Measurements from ENCODE around the gene AGAP2. TPM values are rescaled to one million over a fixed set of nuclear protein-coding genes. Genes with fewer than 3 reads are reported as not detected.
A peak's percentile ranks its signal among the peaks of the same experiment; 100 is the strongest.

The AGAP2 gene
- polyA plus RNA-seq, 1 donor (not counting 4 experiments of a cell fraction or from before 2014, with no cell fraction given) = 0.13 TPM

DNA sequence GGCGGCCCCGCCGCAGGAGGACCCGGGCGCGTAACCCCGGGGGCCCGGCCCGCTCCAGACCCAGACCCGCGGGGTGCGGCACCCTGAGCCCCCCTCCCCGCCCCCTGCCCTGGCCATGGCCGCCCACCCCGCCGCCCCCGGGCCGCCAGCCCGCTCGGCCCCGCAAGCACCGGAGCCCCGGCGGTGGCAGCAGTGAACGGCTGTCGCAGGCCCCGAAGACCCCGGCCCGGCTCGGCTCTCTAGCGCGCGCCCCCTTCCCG is 16.6 kb upstream of the AGAP2 start:
- Histone ChIP-seq H3K4me3 (ENCODE audit: control insufficient read depth in 2 of 3, extremely low read depth in 1 of 3, insufficient read depth in 2 of 3, low read depth in 1 of 3, low read length in 3 of 3) (peak overlapping the region in 2 of 3 experiments; percentile 56 to 69), H3K9ac (ENCODE audit: control insufficient read depth, extremely low read depth, insufficient read depth, low read length) (no peak overlapping the region), H3K27ac (ENCODE audit: control insufficient read depth, insufficient read depth, low read length) (no peak overlapping the region), H3K4me1 (ENCODE audit: control insufficient read depth, extremely low read depth, insufficient read depth, low read length) (peaks cover 39% of the 10 kb centered on the region), H3K9me3 (ENCODE audit: control insufficient read depth, low read depth, low read length) (no peaks in the 10 kb centered on the region), H3K79me2 (ENCODE audit: control insufficient read depth, insufficient read depth, low read length) (peaks cover 18% of the 10 kb centered on the region), H3K9me1 (ENCODE audit: control insufficient read depth, extremely low read depth, insufficient read depth, low read length) (no peaks in the 10 kb centered on the region), H3K27me3 (ENCODE audit: control insufficient read depth, extremely low read depth, insufficient read depth, low read length) (no peaks in the 10 kb centered on the region), H3K4me2 (ENCODE audit: control insufficient read depth, extremely low read depth, insufficient read depth, low read depth, low read length) (no peak overlapping the region), H3K36me3 (ENCODE audit: control insufficient read depth in 2 of 2, extremely low read depth in 1 of 2, insufficient read depth in 2 of 2, low read length in 2 of 2) (peaks cover 10 to 29% of the 10 kb centered on the region in 2 experiments), H4K20me1 (ENCODE audit: control insufficient read depth, extremely low read depth, insufficient read depth, low read length) (peaks cover 7% of the 10 kb centered on the region), H2AFZ (ENCODE audit: control insufficient read depth, low read length) (no peak overlapping the region)
- dilution Hi-C loops (cut with MboI; ENCODE audit: extremely low pct_ligation_motif_present, low sequenced_read_pairs) = no loop called here
- TF ChIP-seq, protein P1, sequence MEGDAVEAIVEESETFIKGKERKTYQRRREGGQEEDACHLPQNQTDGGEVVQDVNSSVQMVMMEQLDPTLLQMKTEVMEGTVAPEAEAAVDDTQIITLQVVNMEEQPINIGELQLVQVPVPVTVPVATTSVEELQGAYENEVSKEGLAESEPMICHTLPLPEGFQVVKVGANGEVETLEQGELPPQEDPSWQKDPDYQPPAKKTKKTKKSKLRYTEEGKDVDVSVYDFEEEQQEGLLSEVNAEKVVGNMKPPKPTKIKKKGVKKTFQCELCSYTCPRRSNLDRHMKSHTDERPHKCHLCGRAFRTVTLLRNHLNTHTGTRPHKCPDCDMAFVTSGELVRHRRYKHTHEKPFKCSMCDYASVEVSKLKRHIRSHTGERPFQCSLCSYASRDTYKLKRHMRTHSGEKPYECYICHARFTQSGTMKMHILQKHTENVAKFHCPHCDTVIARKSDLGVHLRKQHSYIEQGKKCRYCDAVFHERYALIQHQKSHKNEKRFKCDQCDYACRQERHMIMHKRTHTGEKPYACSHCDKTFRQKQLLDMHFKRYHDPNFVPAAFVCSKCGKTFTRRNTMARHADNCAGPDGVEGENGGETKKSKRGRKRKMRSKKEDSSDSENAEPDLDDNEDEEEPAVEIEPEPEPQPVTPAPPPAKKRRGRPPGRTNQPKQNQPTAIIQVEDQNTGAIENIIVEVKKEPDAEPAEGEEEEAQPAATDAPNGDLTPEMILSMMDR (optimal IDR thresholded peaks at IDR 0.05 in 1 of 3, IDR thresholded peaks at IDR 0.05 in 1 of 3, conservative IDR thresholded peaks at IDR 0.05 in 1 of 3; ENCODE audit: extremely low read depth in 1 of 3, insufficient read depth in 2 of 3, low read length in 3 of 3) = no peak
- TF ChIP-seq EZH2 (IDR thresholded peaks at IDR 0.05; ENCODE audit: low read length) = no peak
- no peak for DNase-seq (ENCODE audit: low read depth, low spot score)
- no peak for FAIRE-seq

DNA sequence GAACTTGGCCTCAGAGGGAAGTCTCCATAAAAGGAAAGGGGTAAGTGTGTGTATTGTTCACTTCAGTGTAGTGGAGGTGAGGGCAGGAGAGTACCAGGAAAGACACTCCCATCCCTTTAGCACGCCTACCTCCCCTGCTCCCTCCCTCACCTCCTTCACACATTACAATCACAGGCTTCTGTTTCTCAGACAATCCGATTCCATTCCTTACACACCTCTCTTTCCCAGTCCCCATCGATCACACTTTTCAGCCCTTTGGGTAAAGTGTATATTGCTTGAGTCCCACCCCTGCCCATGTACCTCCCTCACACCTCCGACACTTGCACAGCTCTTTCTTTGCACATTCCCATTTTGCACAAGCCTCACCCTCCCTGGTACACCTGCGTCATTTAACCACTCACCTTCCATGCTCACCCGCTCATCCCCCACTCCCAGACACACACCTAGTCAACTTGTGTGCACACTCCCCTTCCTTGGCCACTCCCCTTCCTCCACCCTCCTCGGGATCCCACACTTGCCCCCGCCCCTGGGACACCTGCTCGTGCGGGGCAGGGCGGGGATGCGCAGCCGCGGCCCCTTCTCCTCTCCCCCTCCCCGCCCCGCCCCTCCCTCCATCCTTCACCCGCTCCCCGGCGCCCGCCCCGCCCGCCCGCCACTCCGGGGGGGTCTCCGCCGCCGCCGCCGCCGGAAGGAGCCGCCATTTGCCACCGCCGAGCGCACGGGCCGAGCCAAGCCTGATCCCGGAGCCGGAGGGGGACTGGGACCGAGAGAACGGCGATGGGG is 16.1 kb upstream of the AGAP2 start, which contains the start of gene MARCHF9:
TSS of gene MARCHF9 (plus strand) at position 693 of the 783 bp plus-strand sequence. CDS start 426 bp downstream, outside the sequence.
- FAIRE-seq = no peak
- H3K4me3 ChIP-seq (ENCODE audit: control insufficient read depth in 2 of 3, extremely low read depth in 1 of 3, insufficient read depth in 2 of 3, low read depth in 1 of 3, low read length in 3 of 3) = peak within 1 kb of the TSS; percentile 56 to 73 (median 69)
- no peak within 1 kb of the TSS for H3K27ac ChIP-seq (ENCODE audit: control insufficient read depth, insufficient read depth, low read length)
- no peaks in the 10 kb centered on the region for H3K27me3 ChIP-seq (ENCODE audit: control insufficient read depth, extremely low read depth, insufficient read depth, low read length)
- peak within 1 kb of the TSS; percentile 58 for H3K9ac ChIP-seq (ENCODE audit: control insufficient read depth, extremely low read depth, insufficient read depth, low read length)
- peaks cover 7 to 26% of the 10 kb centered on the region in 2 experiments for H3K36me3 ChIP-seq (ENCODE audit: control insufficient read depth in 2 of 2, extremely low read depth in 1 of 2, insufficient read depth in 2 of 2, low read length in 2 of 2)
- no peak for DNase-seq (ENCODE audit: low read depth, low spot score)
- H3K9me3 ChIP-seq (ENCODE audit: control insufficient read depth, low read depth, low read length) = no peaks in the 10 kb centered on the region
- peak within 1 kb of the TSS; percentile 7 for H2AFZ ChIP-seq (ENCODE audit: control insufficient read depth, low read length)
- H3K9me1 ChIP-seq (ENCODE audit: control insufficient read depth, extremely low read depth, insufficient read depth, low read length) = no peaks in the 10 kb centered on the region
- TF ChIP-seq, protein P1 (optimal IDR thresholded peaks at IDR 0.05 in 1 of 3, IDR thresholded peaks at IDR 0.05 in 1 of 3, conservative IDR thresholded peaks at IDR 0.05 in 1 of 3; ENCODE audit: extremely low read depth in 1 of 3, insufficient read depth in 2 of 3, low read length in 3 of 3) = no peak
- no peak for TF ChIP-seq EZH2 (IDR thresholded peaks at IDR 0.05; ENCODE audit: low read length)
- dilution Hi-C loops (cut with MboI; ENCODE audit: extremely low pct_ligation_motif_present, low sequenced_read_pairs) = no loop called here
- H3K4me2 ChIP-seq (ENCODE audit: control insufficient read depth, extremely low read depth, insufficient read depth, low read depth, low read length) = peak within 1 kb of the TSS; percentile 78
- H4K20me1 ChIP-seq (ENCODE audit: control insufficient read depth, extremely low read depth, insufficient read depth, low read length) = peaks cover 2% of the 10 kb centered on the region
- peaks cover 19% of the 10 kb centered on the region for H3K79me2 ChIP-seq (ENCODE audit: control insufficient read depth, insufficient read depth, low read length)
- peaks cover 39% of the 10 kb centered on the region for H3K4me1 ChIP-seq (ENCODE audit: control insufficient read depth, extremely low read depth, insufficient read depth, low read length)
